BJ (cell line): ENCODE measurements around the gene TACR2. TPM values are rescaled to one million over a fixed set of nuclear protein-coding genes. Genes with fewer than 3 reads are reported as not detected.

Experiments
- CTCF ChIA-PET: fragments of 350-600 bp; formaldehyde crosslinking; extraction: SDS; loops from one replicate; lab custom pipeline; 2021; ENCODE audit warnings: antibody characterized with exemption, inconsistent platforms; lab: Yijun Ruan, JAX
- POLR2A ChIA-PET: fragments of 300-600 bp; sonication (Branson Sonifier 250); formaldehyde crosslinking; extraction: SDS; loops from one replicate; lab custom pipeline; 2021; ENCODE audit warnings: antibody characterized with exemption; lab: Charles Lee
- DNase-seq: peaks from one replicate; pipeline ENCODE4 v3.0.0-alpha.2; 2011; ENCODE audit warnings: low read depth
- H3K27me3 ChIP-seq: 2 replicates; pipeline ENCODE4 v1.6.0; 2011; ENCODE audit warnings: low read length; ENCODE audit not compliant: control insufficient read depth, insufficient read depth
- H3K36me3 ChIP-seq: 2 replicates; pipeline ENCODE4 v1.5.1; 2011; ENCODE audit warnings: low read length; ENCODE audit not compliant: control insufficient read depth, insufficient read depth
- H3K4me3 ChIP-seq: 2 replicates; pipeline ENCODE4 v1.5.1; 2011; ENCODE audit warnings: low read depth, mild to moderate bottlenecking, control low read depth, low read length
- polyA plus RNA-seq: library from polyadenylated mRNA; depleted of rRNA; stranded (reverse); fragments of >200 nt; gene quantifications from 2 replicates; pipeline ENCODE4 v1.2.3, GENCODE V29; 2011; rRNA removed
- TF ChIP-seq, protein P1 (sequence below): IDR thresholded peaks from 2 replicates; pipeline ENCODE4 v1.5.1; 2011; ENCODE audit warnings: low read depth, mild to moderate bottlenecking, control low read depth, inconsistent platforms, low read length, moderate library complexity; ENCODE audit not compliant: insufficient read depth

TACR2 gene
- polyA plus RNA-seq, 1 experiment = 0.09 TPM

- ChIA-PET CTCF (interaction anchor here (0.6 kb wide), 1 partner anchor 29 kb away, joined by 5 read pairs; no protein-coding TSS in a partner anchor), POLR2A (no interaction called here)
- TF ChIP-seq, protein P1, sequence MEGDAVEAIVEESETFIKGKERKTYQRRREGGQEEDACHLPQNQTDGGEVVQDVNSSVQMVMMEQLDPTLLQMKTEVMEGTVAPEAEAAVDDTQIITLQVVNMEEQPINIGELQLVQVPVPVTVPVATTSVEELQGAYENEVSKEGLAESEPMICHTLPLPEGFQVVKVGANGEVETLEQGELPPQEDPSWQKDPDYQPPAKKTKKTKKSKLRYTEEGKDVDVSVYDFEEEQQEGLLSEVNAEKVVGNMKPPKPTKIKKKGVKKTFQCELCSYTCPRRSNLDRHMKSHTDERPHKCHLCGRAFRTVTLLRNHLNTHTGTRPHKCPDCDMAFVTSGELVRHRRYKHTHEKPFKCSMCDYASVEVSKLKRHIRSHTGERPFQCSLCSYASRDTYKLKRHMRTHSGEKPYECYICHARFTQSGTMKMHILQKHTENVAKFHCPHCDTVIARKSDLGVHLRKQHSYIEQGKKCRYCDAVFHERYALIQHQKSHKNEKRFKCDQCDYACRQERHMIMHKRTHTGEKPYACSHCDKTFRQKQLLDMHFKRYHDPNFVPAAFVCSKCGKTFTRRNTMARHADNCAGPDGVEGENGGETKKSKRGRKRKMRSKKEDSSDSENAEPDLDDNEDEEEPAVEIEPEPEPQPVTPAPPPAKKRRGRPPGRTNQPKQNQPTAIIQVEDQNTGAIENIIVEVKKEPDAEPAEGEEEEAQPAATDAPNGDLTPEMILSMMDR = no peak
Observed at GRCh38 chr10:69356187-69356586, 60.5 kb downstream of the TACR2 start.

GRCh38 chr10:69353977-69354635 lies 62.6 kb downstream of the TACR2 start:
- no peaks in the 10 kb centered on the region for H3K27me3 ChIP-seq
- ChIA-PET POLR2A (no interaction called here), CTCF (no interaction called here)
- H3K4me3 ChIP-seq = no peak overlapping the region
- TF ChIP-seq, protein P1 = no peak
- no peak for DNase-seq
- H3K36me3 ChIP-seq = no peaks in the 10 kb centered on the region

More at GRCh38 chr10:69356187-69356586, 60.5 kb downstream of the TACR2 start:
- Histone ChIP-seq H3K4me3 (no peak overlapping the region), H3K27me3 (no peaks in the 10 kb centered on the region), H3K36me3 (peaks cover 1% of the 10 kb centered on the region)
- no peak for DNase-seq

Other genes starting within 250 kb of the TACR2 start
- gene SUPV3L1, start 236.7 kb downstream of the TACR2 start, polyA plus RNA-seq = 17.1 and 26.0 TPM in 2 replicates
- 0.09 and 0.18 TPM in 2 replicates for gene HKDC1, start 196.6 kb downstream of the TACR2 start, polyA plus RNA-seq
- 39.7 and 47.5 TPM in 2 replicates for gene HK1, start 138.4 kb downstream of the TACR2 start, polyA plus RNA-seq
- 0.94 and 1.2 TPM in 2 replicates for gene TSPAN15, start 34.5 kb upstream of the TACR2 start, polyA plus RNA-seq
- not detected in 2 replicates for gene NEUROG3, start 156.5 kb upstream of the TACR2 start, polyA plus RNA-seq
- gene FAM241B, start 213.3 kb upstream of the TACR2 start, polyA plus RNA-seq = 2.9 and 3.4 TPM in 2 replicates